PC-3 (cell line): ENCODE data around the gene ASTN2.

Source experiments
- EZH2phosphoT487 ChIP-seq: fragments of 300-600 bp; sonication (generic); IDR thresholded peaks from 2 replicates; pipeline ENCODE4 v1.6.1; 2018; ENCODE audit warnings: mild to moderate bottlenecking, antibody characterized with exemption, low read length, borderline replicate concordance
- TF ChIP-seq, protein P1 (sequence below): fragments of 300-600 bp; sonication (generic); conservative IDR thresholded peaks from 2 replicates; pipeline ENCODE4 v1.5.1; 2017; ENCODE audit warnings: antibody characterized with exemption, low read depth, mild to moderate bottlenecking, low read length

DNA sequence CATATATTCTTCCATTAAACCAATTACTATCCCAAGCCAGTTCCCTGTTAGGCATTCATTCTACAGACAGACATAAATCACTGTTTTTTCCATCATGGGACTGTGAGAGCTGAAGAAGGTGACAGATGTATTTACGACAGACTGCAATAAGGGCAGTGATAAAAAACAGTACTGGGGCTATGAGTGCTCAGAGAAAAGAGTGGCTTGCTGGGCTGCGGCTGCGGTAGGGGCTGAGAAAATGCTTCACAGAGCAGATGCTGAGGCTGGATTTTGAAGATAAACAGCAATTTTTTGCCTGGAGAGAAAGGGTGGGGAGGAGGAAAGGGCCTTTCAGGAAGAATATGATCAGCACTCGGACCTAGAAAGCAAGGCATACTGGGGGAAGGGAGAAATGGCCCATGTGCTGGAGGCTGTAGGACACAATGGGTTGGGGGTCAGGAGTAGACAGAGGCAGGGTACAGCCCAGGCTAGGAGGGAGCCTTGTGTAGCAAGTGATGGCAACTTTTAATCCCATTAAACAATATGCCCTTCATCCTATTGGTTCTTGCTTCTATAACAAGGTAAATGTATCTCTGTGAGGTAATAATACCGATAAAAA, 279.3 kb downstream of the ASTN2 start:
- TF ChIP-seq, protein P1, sequence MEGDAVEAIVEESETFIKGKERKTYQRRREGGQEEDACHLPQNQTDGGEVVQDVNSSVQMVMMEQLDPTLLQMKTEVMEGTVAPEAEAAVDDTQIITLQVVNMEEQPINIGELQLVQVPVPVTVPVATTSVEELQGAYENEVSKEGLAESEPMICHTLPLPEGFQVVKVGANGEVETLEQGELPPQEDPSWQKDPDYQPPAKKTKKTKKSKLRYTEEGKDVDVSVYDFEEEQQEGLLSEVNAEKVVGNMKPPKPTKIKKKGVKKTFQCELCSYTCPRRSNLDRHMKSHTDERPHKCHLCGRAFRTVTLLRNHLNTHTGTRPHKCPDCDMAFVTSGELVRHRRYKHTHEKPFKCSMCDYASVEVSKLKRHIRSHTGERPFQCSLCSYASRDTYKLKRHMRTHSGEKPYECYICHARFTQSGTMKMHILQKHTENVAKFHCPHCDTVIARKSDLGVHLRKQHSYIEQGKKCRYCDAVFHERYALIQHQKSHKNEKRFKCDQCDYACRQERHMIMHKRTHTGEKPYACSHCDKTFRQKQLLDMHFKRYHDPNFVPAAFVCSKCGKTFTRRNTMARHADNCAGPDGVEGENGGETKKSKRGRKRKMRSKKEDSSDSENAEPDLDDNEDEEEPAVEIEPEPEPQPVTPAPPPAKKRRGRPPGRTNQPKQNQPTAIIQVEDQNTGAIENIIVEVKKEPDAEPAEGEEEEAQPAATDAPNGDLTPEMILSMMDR: no peak
- no peak for TF ChIP-seq EZH2phosphoT487
